H9 (cell line): ENCODE data around the gene ANKH. TPM values are rescaled to one million over a fixed set of nuclear protein-coding genes. Genes with fewer than 3 reads are reported as not detected.

Source experiments
- DNase-seq: peaks from one replicate; pipeline ENCODE4 v3.0.0-alpha.2; 2017
- H2AFZ ChIP-seq: one replicate; pipeline ENCODE4 v1.6.1; 2013; ENCODE audit warnings: mild to moderate bottlenecking, low read length, control low read depth, moderate library complexity
- H2AK5ac ChIP-seq: 2 replicates; pipeline ENCODE4 v1.6.1; 2013; ENCODE audit warnings: low read length, control low read depth, mixed read lengths; ENCODE audit not compliant: insufficient read length
- H2BK120ac ChIP-seq: one replicate; pipeline ENCODE4 v1.6.1; 2013; ENCODE audit warnings: low read depth, mild to moderate bottlenecking, low read length, control low read depth, inconsistent platforms; ENCODE audit not compliant: poor library complexity, severe bottlenecking
- H2BK12ac ChIP-seq: 2 replicates; pipeline ENCODE4 v1.6.1; 2013; ENCODE audit warnings: low read length, control low read depth, mixed read lengths, low read depth; ENCODE audit not compliant: insufficient read length
- H2BK15ac ChIP-seq: 2 replicates; pipeline ENCODE4 v1.6.1; 2013; ENCODE audit warnings: low read depth, low read length, control low read depth
- H2BK20ac ChIP-seq: one replicate; pipeline ENCODE4 v1.6.1; 2013; ENCODE audit warnings: low read depth, mild to moderate bottlenecking, low read length, control low read depth, inconsistent platforms; ENCODE audit not compliant: poor library complexity, severe bottlenecking
- H2BK5ac ChIP-seq: 2 replicates; pipeline ENCODE4 v1.6.1; 2013; ENCODE audit warnings: low read length, control low read depth, mixed read lengths; ENCODE audit not compliant: insufficient read length
- H3K14ac ChIP-seq: 2 replicates; pipeline ENCODE4 v1.6.1; 2013; ENCODE audit warnings: low read length, control low read depth; ENCODE audit not compliant: insufficient read depth
- H3K18ac ChIP-seq: 2 replicates; pipeline ENCODE4 v1.6.1; 2013; ENCODE audit warnings: low read depth, mild to moderate bottlenecking, mixed read lengths, low read length, control low read depth; ENCODE audit not compliant: insufficient read length
- H3K23ac ChIP-seq: 2 replicates; pipeline ENCODE4 v1.6.1; 2013; ENCODE audit warnings: low read length, control low read depth, mixed read lengths, low read depth; ENCODE audit not compliant: insufficient read length
- H3K23me2 ChIP-seq: 2 replicates; pipeline ENCODE4 v1.6.1; 2013; ENCODE audit warnings: low read depth, mild to moderate bottlenecking, mixed read lengths, low read length, control low read depth; ENCODE audit not compliant: insufficient read length, poor library complexity, severe bottlenecking
- H3K27ac ChIP-seq: 2 replicates; pipeline ENCODE4 v1.5.1; 2013; ENCODE audit warnings: low read length, control low read depth, mixed read lengths, low read depth; ENCODE audit not compliant: insufficient read length
- H3K27me3 ChIP-seq: 2 replicates; pipeline ENCODE4 v1.6.1; 2013; ENCODE audit warnings: low read length, control low read depth, inconsistent platforms; ENCODE audit not compliant: insufficient read depth
- H3K4ac ChIP-seq: 2 replicates; pipeline ENCODE4 v1.6.1; 2013; ENCODE audit warnings: low read depth, mild to moderate bottlenecking, control low read depth, inconsistent platforms, low read length, moderate library complexity
- H3K4me1 ChIP-seq: 2 replicates; pipeline ENCODE4 v1.6.1; 2013; ENCODE audit warnings: low read length, control low read depth, inconsistent platforms; ENCODE audit not compliant: insufficient read depth
- H3K4me2 ChIP-seq: 2 replicates; pipeline ENCODE4 v1.6.1; 2013; ENCODE audit warnings: low read length, control low read depth, mixed read lengths; ENCODE audit not compliant: insufficient read length, insufficient read depth
- H3K56ac ChIP-seq: 2 replicates; pipeline ENCODE4 v1.6.1; 2013; ENCODE audit warnings: low read depth, mild to moderate bottlenecking, mixed read lengths, low read length, control low read depth; ENCODE audit not compliant: insufficient read length
- H3K79me1 ChIP-seq: 2 replicates; pipeline ENCODE4 v1.6.1; 2013; ENCODE audit warnings: low read depth, mild to moderate bottlenecking, moderate library complexity, low read length, control low read depth, inconsistent platforms; ENCODE audit not compliant: insufficient read depth, poor library complexity, severe bottlenecking
- H3K79me2 ChIP-seq: 2 replicates; pipeline ENCODE4 v1.6.1; 2013; ENCODE audit warnings: low read length, control low read depth, inconsistent platforms; ENCODE audit not compliant: insufficient read depth
- H3K9ac ChIP-seq: 2 replicates; pipeline ENCODE4 v1.6.1; 2013; ENCODE audit warnings: low read length, control low read depth, mixed read lengths; ENCODE audit not compliant: insufficient read length; ENCODE audit errors: extremely low read depth
- H3K9me3 ChIP-seq: one replicate; pipeline ENCODE4 v1.6.1; 2013; ENCODE audit warnings: low read depth, low read length, inconsistent platforms; ENCODE audit not compliant: control insufficient read depth
- H3T11ph ChIP-seq: one replicate; pipeline ENCODE4 v1.6.1; 2013; ENCODE audit warnings: mild to moderate bottlenecking, low read length, control low read depth, inconsistent platforms
- H4K20me1 ChIP-seq: one replicate; pipeline ENCODE4 v1.6.1; 2013; ENCODE audit not compliant: control insufficient read depth, insufficient read length, insufficient read depth
- H4K5ac ChIP-seq: 2 replicates; pipeline ENCODE4 v1.6.1; 2013; ENCODE audit warnings: low read depth, mild to moderate bottlenecking, mixed read lengths, low read length, control low read depth; ENCODE audit not compliant: insufficient read length
- H4K8ac ChIP-seq: replicated peaks from 2 replicates; pipeline ENCODE4 v1.6.1; 2013; ENCODE audit warnings: low read length, control low read depth, mixed read lengths, low read depth; ENCODE audit not compliant: insufficient read length
- H4K91ac ChIP-seq: 2 replicates; pipeline ENCODE4 v1.6.1; 2013; ENCODE audit warnings: low read depth, mild to moderate bottlenecking, moderate library complexity, mixed read lengths, low read length, control low read depth; ENCODE audit not compliant: insufficient read length
- H3K27ac Mint-ChIP-seq, 3 experiments: 2 replicates in 2 of 3; 3 replicates in 1 of 3; pipeline ENCODE4 v1.8.0; 2020 to 2021; ENCODE audit warnings: mixed read lengths in 3 of 3, mild to moderate bottlenecking in 1 of 3, moderate library complexity in 1 of 3
- H3K27me3 Mint-ChIP-seq: 2 replicates; pipeline ENCODE4 v1.8.0; 2021; ENCODE audit warnings: low read depth, mild to moderate bottlenecking, moderate library complexity, mixed read lengths
- H3K36me3 Mint-ChIP-seq, 3 experiments: 2 replicates in 2 of 3; 3 replicates in 1 of 3; pipeline ENCODE4 v1.8.0; 2020 to 2021; ENCODE audit warnings: low read depth in 3 of 3, mixed read lengths in 3 of 3; ENCODE audit not compliant: insufficient read depth in 1 of 3
- H3K4me1 Mint-ChIP-seq, 2 experiments: 2 replicates each; pipeline ENCODE4 v1.8.0; 2020; ENCODE audit warnings: mixed read lengths in 2 of 2
- H3K4me3 Mint-ChIP-seq, 2 experiments: 2 replicates in 1 of 2; 3 replicates in 1 of 2; pipeline ENCODE4 v1.8.0; 2020 to 2021; ENCODE audit warnings: mild to moderate bottlenecking in 2 of 2, mixed read lengths in 2 of 2, moderate library complexity in 1 of 2
- H3K9me3 Mint-ChIP-seq, 2 experiments: 2 replicates in 1 of 2; 3 replicates in 1 of 2; pipeline ENCODE4 v1.8.0; 2020; ENCODE audit warnings: mild to moderate bottlenecking in 2 of 2, mixed read lengths in 2 of 2, moderate library complexity in 1 of 2
- WGBS: extraction: QIAGEN DNeasy Blood & Tissue Kit; methylation state at CpG from one replicate; pipeline ENCODE4 v1.1.7; 2013; ENCODE audit warnings: missing lambda C conversion rate, low lambda C conversion rate, mixed read lengths; ENCODE audit not compliant: insufficient read length; ENCODE audit errors: extremely low coverage; 5-methylcytosine and 5-hydroxymethylcytosine counted together
- total RNA-seq: library from RNA; stranded (reverse); gene quantifications from 2 replicates; pipeline ENCODE4 v1.2.1, GENCODE V29; 2021
- TF ChIP-seq, protein P1 (sequence below): fragments of 200-600 bp; sonication (generic); conservative IDR thresholded peaks from 3 replicates; pipeline ENCODE4 v1.8.0; 2021; ENCODE audit warnings: antibody characterized with exemption, mild to moderate bottlenecking

ANKH gene
- total RNA-seq, 1 experiment from 2014 or later, result 9.6 TPM

DNA sequence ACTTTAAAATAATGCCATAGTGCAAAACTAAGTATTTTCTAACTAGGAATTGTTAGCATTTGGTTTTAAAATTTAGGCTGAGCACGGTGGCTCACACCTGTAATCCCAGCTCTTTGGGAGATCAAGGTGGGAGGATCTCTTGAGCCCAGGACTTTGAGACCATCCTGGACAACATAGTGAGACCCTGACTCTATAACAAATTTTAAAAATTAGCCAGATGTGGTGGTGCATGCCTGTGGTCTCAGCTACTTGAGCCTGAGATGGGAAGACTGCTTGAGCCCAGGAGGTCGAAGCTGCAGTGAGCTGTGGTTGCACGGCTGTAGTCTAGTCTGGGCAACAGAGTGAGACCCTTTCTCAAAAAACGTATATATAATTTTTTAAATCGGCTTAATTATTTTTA lies 202.2 kb downstream of the ANKH start:
- H4K5ac ChIP-seq, result no peak overlapping the region
- peaks cover 11% of the 10 kb centered on the region; the same call in 1 of the 2 replicates for H3K4me1 ChIP-seq
- no peak overlapping the region for H3K23ac ChIP-seq
- H2AFZ ChIP-seq, result no peak overlapping the region
- no peak overlapping the region for H3K9ac ChIP-seq
- H4K91ac ChIP-seq, result no peak overlapping the region
- H3K27me3 ChIP-seq, result no peaks in the 10 kb centered on the region; the same call in 1 of the 2 replicates
- H2BK120ac ChIP-seq, result no peak overlapping the region
- H2BK5ac ChIP-seq, result no peak overlapping the region
- Mint-ChIP-seq H3K36me3 (peaks cover 0 to 7% (median 0%) of the 10 kb centered on the region in 3 experiments; a peak in 2 of 7 replicates), H3K27me3 (peaks cover 11% of the 10 kb centered on the region), H3K27ac (no peak overlapping the region), H3K4me1 (peaks cover 43 to 48% of the 10 kb centered on the region in 2 experiments), H3K4me3 (no peak overlapping the region), H3K9me3 (peaks cover 0 to 2% of the 10 kb centered on the region in 2 experiments; a peak in 1 of 5 replicates)
- H2BK12ac ChIP-seq, result no peak overlapping the region
- no CpG with 5 or more reads among the region's 5 CpGs for WGBS
- H3K9me3 ChIP-seq, result no peaks in the 10 kb centered on the region
- H3K23me2 ChIP-seq, result peaks cover 5% of the 10 kb centered on the region
- H3T11ph ChIP-seq, result no peak overlapping the region
- H3K4ac ChIP-seq, result no peak overlapping the region
- no peak for DNase-seq
- H3K27ac ChIP-seq, result no peak overlapping the region
- H2BK15ac ChIP-seq, result no peak overlapping the region
- H3K79me1 ChIP-seq, result peaks cover 3% of the 10 kb centered on the region
- H4K20me1 ChIP-seq, result no peaks in the 10 kb centered on the region
- no peak overlapping the region for H2BK20ac ChIP-seq
- H4K8ac ChIP-seq, result no peak overlapping the region
- H3K4me2 ChIP-seq, result no peak overlapping the region
- H3K18ac ChIP-seq, result no peak overlapping the region
- peaks cover 9% of the 10 kb centered on the region; the same call in 1 of the 2 replicates for H3K79me2 ChIP-seq
- H3K14ac ChIP-seq, result no peak overlapping the region
- no peak overlapping the region for H2AK5ac ChIP-seq
- TF ChIP-seq, protein P1, sequence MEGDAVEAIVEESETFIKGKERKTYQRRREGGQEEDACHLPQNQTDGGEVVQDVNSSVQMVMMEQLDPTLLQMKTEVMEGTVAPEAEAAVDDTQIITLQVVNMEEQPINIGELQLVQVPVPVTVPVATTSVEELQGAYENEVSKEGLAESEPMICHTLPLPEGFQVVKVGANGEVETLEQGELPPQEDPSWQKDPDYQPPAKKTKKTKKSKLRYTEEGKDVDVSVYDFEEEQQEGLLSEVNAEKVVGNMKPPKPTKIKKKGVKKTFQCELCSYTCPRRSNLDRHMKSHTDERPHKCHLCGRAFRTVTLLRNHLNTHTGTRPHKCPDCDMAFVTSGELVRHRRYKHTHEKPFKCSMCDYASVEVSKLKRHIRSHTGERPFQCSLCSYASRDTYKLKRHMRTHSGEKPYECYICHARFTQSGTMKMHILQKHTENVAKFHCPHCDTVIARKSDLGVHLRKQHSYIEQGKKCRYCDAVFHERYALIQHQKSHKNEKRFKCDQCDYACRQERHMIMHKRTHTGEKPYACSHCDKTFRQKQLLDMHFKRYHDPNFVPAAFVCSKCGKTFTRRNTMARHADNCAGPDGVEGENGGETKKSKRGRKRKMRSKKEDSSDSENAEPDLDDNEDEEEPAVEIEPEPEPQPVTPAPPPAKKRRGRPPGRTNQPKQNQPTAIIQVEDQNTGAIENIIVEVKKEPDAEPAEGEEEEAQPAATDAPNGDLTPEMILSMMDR, result no peak
- no peak overlapping the region for H3K56ac ChIP-seq
